ENCODE data around the gene OSBPL6.

- TF ChIP-seq ZNF121 (tag by site-specific recombination; IDR thresholded peaks at IDR 0.05) (no peak), CTCF (tag by site-specific recombination; IDR thresholded peaks at IDR 0.05) (no peak), ZNF24 (tag by site-specific recombination; IDR thresholded peaks at IDR 0.05) (no peak), ZNF155 (tag by site-specific recombination; IDR thresholded peaks at IDR 0.05) (no peak), ZBTB21 (tag by site-specific recombination; IDR thresholded peaks at IDR 0.05) (no peak), ZNF670 (tag by site-specific recombination; IDR thresholded peaks at IDR 0.05; ENCODE audit: low read depth) (no peak)
These were observed 247.1 kb downstream of the OSBPL6 start for GRCh38 chr2:178441426-178441825.

Measured in HEK293 (cell line).